KMS-11 (cell line): ENCODE data around the gene POT1.

Experiments
- H2AFZ ChIP-seq: fragments of 200-600 bp; sonication (generic); 2 replicates; pipeline ENCODE4 v1.6.1; 2016; ENCODE audit warnings: antibody characterized with exemption, mixed run types, low read depth
- H3K27ac ChIP-seq: fragments of 200-600 bp; sonication (generic); 2 replicates; pipeline ENCODE4 v1.6.1; 2016; ENCODE audit warnings: mild to moderate bottlenecking, mixed run types
- H3K27me3 ChIP-seq: fragments of 200-600 bp; sonication (generic); 2 replicates; pipeline ENCODE4 v1.6.1; 2017; ENCODE audit warnings: mild to moderate bottlenecking, low read depth, mixed run types, moderate library complexity; ENCODE audit not compliant: insufficient read depth
- H3K36me3 ChIP-seq: fragments of 200-600 bp; sonication (generic); 2 replicates; pipeline ENCODE4 v1.6.1; 2017; ENCODE audit warnings: mild to moderate bottlenecking, mixed run types; ENCODE audit not compliant: insufficient read depth
- H3K4me1 ChIP-seq: fragments of 200-600 bp; sonication (generic); 2 replicates; pipeline ENCODE4 v1.6.1; 2016; ENCODE audit warnings: mild to moderate bottlenecking, low read depth, mixed run types; ENCODE audit not compliant: poor library complexity, severe bottlenecking
- H3K4me2 ChIP-seq: fragments of 200-600 bp; sonication (generic); 2 replicates; pipeline ENCODE4 v1.7.0; 2016; ENCODE audit warnings: mild to moderate bottlenecking, mixed run types
- H3K4me3 ChIP-seq: fragments of 200-600 bp; sonication (generic); IDR thresholded peaks from 2 replicates; pipeline ENCODE4 v1.6.1; 2017; ENCODE audit warnings: low read depth, low read length, mixed read lengths; ENCODE audit not compliant: insufficient read depth
- H3K79me2 ChIP-seq: fragments of 200-600 bp; sonication (generic); 2 replicates; pipeline ENCODE4 v1.6.1; 2016; ENCODE audit warnings: low read depth, mixed run types; ENCODE audit not compliant: insufficient read depth
- H3K9ac ChIP-seq: fragments of 200-600 bp; sonication (generic); 2 replicates; pipeline ENCODE4 v1.6.1; 2016; ENCODE audit warnings: mild to moderate bottlenecking, mixed run types
- H4K20me1 ChIP-seq: fragments of 200-600 bp; sonication (generic); 2 replicates; pipeline ENCODE4 v1.6.1; 2016; ENCODE audit warnings: mild to moderate bottlenecking, mixed run types; ENCODE audit not compliant: insufficient read depth
- TF ChIP-seq, protein P1 (sequence below): fragments of 200-600 bp; sonication (generic); conservative IDR thresholded peaks from 2 replicates; pipeline ENCODE4 v1.6.1; 2017; ENCODE audit warnings: low read depth, mild to moderate bottlenecking, antibody characterized with exemption, low read length, moderate library complexity, mixed read lengths

Gene POT1

DNA sequence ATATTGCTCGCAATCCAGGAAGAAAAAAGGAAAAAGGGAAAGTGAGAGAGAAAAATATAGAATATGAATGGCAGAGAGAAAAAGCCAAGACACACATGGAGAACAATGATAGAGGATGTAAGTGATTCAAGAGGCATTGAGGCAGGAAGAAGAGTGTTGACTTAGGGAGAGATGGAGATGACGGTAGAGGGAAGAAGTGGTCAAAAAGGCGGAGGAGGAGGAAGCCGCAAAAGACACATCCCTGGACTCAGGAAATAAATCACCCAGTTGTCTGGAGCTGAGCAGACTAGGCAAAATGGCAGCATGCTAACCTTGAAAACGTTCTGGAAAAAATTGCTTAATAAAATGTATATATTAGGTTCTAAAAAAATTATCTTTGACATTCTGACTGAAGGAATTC is 146.4 kb downstream of the POT1 start:
- no peak overlapping the region for H3K4me2 ChIP-seq
- no peaks in the 10 kb centered on the region for H3K4me1 ChIP-seq
- H2AFZ ChIP-seq, result no peak overlapping the region
- H3K36me3 ChIP-seq, result no peaks in the 10 kb centered on the region
- TF ChIP-seq, protein P1, sequence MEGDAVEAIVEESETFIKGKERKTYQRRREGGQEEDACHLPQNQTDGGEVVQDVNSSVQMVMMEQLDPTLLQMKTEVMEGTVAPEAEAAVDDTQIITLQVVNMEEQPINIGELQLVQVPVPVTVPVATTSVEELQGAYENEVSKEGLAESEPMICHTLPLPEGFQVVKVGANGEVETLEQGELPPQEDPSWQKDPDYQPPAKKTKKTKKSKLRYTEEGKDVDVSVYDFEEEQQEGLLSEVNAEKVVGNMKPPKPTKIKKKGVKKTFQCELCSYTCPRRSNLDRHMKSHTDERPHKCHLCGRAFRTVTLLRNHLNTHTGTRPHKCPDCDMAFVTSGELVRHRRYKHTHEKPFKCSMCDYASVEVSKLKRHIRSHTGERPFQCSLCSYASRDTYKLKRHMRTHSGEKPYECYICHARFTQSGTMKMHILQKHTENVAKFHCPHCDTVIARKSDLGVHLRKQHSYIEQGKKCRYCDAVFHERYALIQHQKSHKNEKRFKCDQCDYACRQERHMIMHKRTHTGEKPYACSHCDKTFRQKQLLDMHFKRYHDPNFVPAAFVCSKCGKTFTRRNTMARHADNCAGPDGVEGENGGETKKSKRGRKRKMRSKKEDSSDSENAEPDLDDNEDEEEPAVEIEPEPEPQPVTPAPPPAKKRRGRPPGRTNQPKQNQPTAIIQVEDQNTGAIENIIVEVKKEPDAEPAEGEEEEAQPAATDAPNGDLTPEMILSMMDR, result no peak
- H3K27ac ChIP-seq, result no peak overlapping the region
- no peak overlapping the region for H3K4me3 ChIP-seq
- no peaks in the 10 kb centered on the region for H3K27me3 ChIP-seq
- no peak overlapping the region for H3K9ac ChIP-seq
- no peaks in the 10 kb centered on the region for H4K20me1 ChIP-seq
- H3K79me2 ChIP-seq, result no peaks in the 10 kb centered on the region

DNA sequence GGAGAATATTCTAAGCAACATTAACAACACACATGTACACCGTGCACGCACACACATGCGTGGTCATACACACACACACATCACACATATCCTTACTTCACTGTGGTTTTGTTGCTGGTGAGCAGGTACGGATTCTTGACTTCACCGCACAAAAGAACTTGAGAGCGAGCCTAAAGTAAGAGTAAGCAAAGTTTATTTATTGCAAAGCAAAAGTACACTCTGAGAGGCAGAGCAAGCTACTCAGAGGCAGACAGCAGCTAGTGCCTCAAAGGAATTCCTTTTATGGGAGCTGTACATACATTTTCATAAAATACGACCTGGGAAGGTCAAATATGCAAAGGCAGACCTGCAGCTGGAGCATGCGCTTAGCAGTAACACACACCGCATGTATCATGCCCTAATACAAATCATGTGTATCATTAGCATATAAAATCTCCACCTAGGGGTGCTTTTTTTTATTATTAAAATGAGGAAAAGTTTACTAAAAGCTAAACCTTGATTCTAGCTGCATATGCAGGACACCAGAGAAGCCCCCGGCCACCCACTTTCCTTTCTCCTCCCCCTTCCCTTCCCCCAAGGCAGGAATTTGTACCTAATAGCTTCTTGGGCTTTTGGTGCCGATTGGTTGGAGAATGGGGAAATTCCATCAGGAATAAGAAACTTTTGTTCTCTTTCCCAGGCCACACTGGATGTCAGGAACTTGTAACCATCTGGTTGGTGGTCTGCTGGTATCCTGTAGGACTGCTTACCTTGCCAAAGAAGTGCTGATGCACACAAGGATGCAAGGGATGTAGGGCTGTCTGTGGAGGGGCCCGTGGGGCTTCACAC is 147.5 kb downstream of the POT1 start:
- no peaks in the 10 kb centered on the region for H4K20me1 ChIP-seq

DNA sequence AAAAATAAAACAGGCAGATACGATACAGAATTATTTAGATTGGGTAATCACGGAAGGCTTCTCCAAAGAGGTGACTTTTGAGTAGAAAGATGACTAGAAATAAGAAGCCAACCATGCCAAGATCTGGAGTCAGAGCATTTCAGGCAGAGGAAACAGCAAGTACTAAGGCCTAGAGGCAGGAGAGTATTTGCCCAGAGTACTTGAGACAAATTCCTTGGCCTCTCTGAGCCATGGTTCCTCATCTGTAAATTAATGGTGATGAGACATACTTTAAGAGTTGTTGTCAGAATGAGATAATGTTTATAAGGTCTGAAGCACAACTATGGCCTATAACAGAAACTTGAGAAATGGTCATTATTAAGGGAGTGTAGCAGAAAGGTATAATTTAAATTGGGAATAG is 148.2 kb downstream of the POT1 start:
- H3K36me3 ChIP-seq, result no peaks in the 10 kb centered on the region
- H3K27me3 ChIP-seq, result no peaks in the 10 kb centered on the region
- H3K4me1 ChIP-seq, result no peaks in the 10 kb centered on the region
- H3K9ac ChIP-seq, result no peak overlapping the region
- H3K4me3 ChIP-seq, result no peak overlapping the region
- TF ChIP-seq, protein P1, result no peak
- no peaks in the 10 kb centered on the region for H4K20me1 ChIP-seq
- no peak overlapping the region for H2AFZ ChIP-seq
- no peak overlapping the region for H3K27ac ChIP-seq
- no peak overlapping the region for H3K4me2 ChIP-seq
- no peaks in the 10 kb centered on the region for H3K79me2 ChIP-seq

More for the DNA sequence above, 147.5 kb downstream of the POT1 start:
- no peak overlapping the region for H3K9ac ChIP-seq
- TF ChIP-seq, protein P1, result no peak
- H3K4me2 ChIP-seq, result no peak overlapping the region
- H3K36me3 ChIP-seq, result no peaks in the 10 kb centered on the region
- no peaks in the 10 kb centered on the region for H3K4me1 ChIP-seq
- H3K27me3 ChIP-seq, result no peaks in the 10 kb centered on the region
- H3K4me3 ChIP-seq, result no peak overlapping the region
- H2AFZ ChIP-seq, result no peak overlapping the region
- no peaks in the 10 kb centered on the region for H3K79me2 ChIP-seq
- H3K27ac ChIP-seq, result no peak overlapping the region

DNA sequence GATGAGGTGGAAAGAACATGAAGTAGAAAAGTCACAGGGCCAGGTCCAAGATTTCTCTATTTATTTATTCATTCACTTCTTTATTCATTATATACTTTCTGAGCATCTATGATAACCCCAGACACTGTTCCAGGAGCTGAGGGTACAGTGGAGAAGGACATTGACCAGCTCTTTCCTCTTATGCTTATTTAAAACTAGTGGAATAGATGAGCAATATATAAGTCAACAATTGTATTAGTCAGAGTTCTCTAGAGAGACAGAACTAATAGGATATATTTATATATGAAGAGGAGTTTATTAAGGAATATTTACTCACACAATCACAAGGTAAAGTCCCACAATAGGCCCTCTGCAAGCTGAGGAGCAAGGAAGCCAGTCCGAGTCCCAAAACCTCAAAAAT is 149.0 kb downstream of the POT1 start:
- H3K27me3 ChIP-seq, result no peaks in the 10 kb centered on the region
- no peak overlapping the region for H3K4me2 ChIP-seq
- H3K36me3 ChIP-seq, result no peaks in the 10 kb centered on the region
- no peak overlapping the region for H3K4me3 ChIP-seq
- no peak overlapping the region for H3K27ac ChIP-seq
- H3K4me1 ChIP-seq, result no peaks in the 10 kb centered on the region
- no peak overlapping the region for H2AFZ ChIP-seq
- H3K9ac ChIP-seq, result no peak overlapping the region
- no peaks in the 10 kb centered on the region for H4K20me1 ChIP-seq
- no peaks in the 10 kb centered on the region for H3K79me2 ChIP-seq
- TF ChIP-seq, protein P1, result no peak
